T-helper 1 cell treated with Interleukin-12 subunit alpha and Interleukin-12 subunit beta and Interleukin-4 antibody, amounts not matched to agents 30 μg/mL and 1 μg/mL, for 36 hours (primary cell): Measurements from ENCODE around the gene HTR7.
"Not testable (repeated sequence)": the region's sequence is repeated elsewhere in the genome, so short reads cannot be mapped to it uniquely, and the experiment has no call there.

Experiments used
- H3K27ac Mint-ChIP-seq: one replicate; pipeline ENCODE4 v1.8.0; 2021; ENCODE audit warnings: mild to moderate bottlenecking, mixed read lengths
- H3K27me3 Mint-ChIP-seq: one replicate; pipeline ENCODE4 v1.8.0; 2021; ENCODE audit warnings: low read depth, mixed read lengths
- H3K36me3 Mint-ChIP-seq: one replicate; pipeline ENCODE4 v1.8.0; 2021; ENCODE audit warnings: low read depth, mixed read lengths
- H3K4me1 Mint-ChIP-seq: one replicate; pipeline ENCODE4 v1.8.0; 2021; ENCODE audit warnings: low read depth, mixed read lengths
- H3K4me3 Mint-ChIP-seq: one replicate; pipeline ENCODE4 v1.8.0; 2021; ENCODE audit warnings: mild to moderate bottlenecking, moderate library complexity, mixed read lengths
- H3K9me3 Mint-ChIP-seq: one replicate; pipeline ENCODE4 v1.8.0; 2021; ENCODE audit warnings: mixed read lengths

Gene HTR7

DNA sequence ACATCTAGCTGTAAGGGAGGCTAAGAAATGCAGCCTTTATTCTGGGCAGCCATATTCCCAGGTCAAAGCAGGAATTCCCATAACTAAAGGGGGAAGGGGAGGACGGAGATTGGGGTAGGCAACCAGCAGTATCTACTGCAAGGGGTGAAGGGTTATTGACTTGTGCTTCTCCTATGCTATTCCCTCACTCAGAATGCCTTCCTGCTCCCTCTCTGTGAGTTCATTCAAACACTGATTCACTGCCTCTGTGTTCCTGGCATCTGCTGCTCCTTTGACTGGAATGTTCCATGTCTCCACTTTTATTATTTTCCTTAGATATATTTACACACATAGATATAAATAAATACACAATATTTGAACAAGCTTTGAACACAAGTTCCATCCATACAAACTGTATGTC, 11.1 kb downstream of the HTR7 start:
- no peak overlapping the region for H3K27ac Mint-ChIP-seq
- H3K4me3 Mint-ChIP-seq: no peak overlapping the region
- peaks cover 6% of the 10 kb centered on the region for H3K36me3 Mint-ChIP-seq
- H3K9me3 Mint-ChIP-seq: peaks cover 11% of the 10 kb centered on the region
- peaks cover 19% of the 10 kb centered on the region for H3K27me3 Mint-ChIP-seq
- H3K4me1 Mint-ChIP-seq: peaks cover 2% of the 10 kb centered on the region

DNA sequence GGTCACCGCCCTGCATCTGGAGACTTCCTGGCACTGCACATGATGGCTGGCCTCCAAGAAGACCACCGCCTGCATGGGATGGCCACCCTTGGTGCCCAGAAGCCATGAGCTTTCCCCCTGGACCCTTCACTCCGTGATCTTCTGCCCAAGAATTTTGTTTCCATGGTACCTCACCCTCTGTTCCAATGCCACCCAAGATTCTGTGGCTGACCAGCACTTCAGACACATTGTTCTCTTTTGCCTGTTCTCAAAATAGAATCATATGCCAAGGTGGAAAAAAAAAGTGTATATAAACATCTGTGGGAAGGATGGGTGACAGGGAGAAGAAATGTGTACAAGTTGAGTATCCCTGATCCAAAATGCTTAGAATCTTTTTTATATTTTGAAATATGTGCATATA, 12.1 kb downstream of the HTR7 start:
- no peak overlapping the region for H3K27ac Mint-ChIP-seq

DNA sequence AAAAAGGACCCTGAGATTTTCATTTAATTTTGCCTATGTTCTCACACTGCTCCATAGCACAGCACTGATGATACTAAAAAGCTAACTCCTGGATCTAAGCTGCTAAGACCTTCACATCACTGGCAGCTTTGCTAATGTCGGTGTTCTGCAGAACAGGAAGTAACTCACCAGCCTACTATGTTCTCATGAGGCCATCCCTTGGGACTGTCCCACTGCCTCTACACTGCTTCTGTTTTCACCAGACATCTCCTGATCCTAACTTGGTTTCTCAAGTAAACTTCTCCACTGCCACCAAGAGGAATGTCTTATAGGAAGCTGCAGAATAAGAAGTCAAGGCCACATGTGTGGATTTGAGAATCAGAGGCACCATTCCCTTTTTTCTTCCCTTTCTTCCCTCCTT, 15.1 kb downstream of the HTR7 start:
- Mint-ChIP-seq H3K36me3 (no peaks in the 10 kb centered on the region), H3K4me1 (no peaks in the 10 kb centered on the region), H3K9me3 (no peaks in the 10 kb centered on the region), H3K27me3 (peaks cover 9% of the 10 kb centered on the region), H3K27ac (no peak overlapping the region), H3K4me3 (no peak overlapping the region)

More for the DNA sequence above, 12.1 kb downstream of the HTR7 start:
- peaks cover 2% of the 10 kb centered on the region for H3K4me1 Mint-ChIP-seq
- H3K4me3 Mint-ChIP-seq: no peak overlapping the region
- H3K36me3 Mint-ChIP-seq: peaks cover 4% of the 10 kb centered on the region
- H3K27me3 Mint-ChIP-seq: peaks cover 15% of the 10 kb centered on the region
- peaks cover 6% of the 10 kb centered on the region for H3K9me3 Mint-ChIP-seq

DNA sequence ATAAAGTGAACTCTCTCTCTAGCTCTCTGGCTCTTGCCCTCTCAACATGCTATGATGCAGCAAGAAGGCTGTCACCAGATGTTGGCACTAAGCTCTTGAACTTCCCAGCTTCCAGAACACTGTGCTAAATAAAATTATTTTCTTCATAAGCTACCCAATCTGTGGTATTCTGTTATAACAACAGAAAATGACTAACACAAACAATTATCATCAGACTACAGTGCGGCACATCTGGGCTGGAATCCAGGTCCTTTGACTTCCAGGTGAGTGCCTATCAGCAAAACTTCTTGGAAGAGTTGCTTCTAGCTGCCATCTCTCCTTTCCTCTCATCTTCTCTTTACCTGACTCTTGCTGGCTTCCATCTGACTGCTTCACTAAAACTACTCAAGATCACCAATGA, 20.4 kb downstream of the HTR7 start:
- Mint-ChIP-seq H3K27me3 (no peaks in the 10 kb centered on the region), H3K36me3 (no peaks in the 10 kb centered on the region), H3K4me3 (no peak overlapping the region), H3K9me3 (no peaks in the 10 kb centered on the region), H3K27ac (no peak overlapping the region), H3K4me1 (no peaks in the 10 kb centered on the region)

DNA sequence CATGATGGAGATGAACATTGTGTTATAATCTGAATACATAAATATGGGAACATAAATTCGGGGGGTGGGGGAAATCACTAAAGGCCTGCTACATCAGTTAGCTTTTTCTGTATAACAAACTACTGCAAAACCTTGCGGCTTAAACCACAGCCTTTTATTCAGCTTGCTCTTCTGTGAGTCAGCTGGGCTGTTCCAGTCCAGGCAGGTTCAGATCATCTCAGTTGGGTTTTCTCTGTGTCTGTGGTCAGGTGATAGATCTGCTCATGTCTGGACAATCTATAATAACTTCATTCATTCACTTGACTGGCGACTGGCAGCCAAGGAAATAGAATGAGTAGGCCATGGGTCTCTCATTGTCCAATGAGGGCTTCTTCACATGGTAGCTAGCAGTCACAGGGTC, 23.5 kb downstream of the HTR7 start:
- H3K27ac Mint-ChIP-seq: no peak overlapping the region

DNA sequence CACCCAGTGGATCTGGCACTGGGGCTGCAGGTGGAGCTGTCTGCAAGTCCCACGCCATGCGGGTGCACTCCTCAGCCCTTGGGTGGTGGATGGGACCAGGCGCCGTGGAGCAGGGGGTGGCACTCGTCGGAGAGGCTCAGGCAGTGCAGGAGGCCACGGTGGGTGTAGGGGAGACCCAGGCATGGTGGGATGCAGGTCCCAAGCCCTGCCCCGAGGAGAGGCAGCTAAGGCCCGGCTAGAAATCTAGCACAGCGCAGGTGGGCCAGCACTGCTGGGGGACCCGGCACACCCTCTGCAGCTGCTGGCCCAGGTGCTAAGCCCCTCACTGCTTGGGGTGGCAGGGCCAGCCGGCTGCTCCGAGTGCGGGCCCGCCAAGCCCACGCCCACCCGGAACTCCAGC, 25.7 kb downstream of the HTR7 start:
- Mint-ChIP-seq H3K36me3 (no peaks in the 10 kb centered on the region), H3K9me3 (no peaks in the 10 kb centered on the region), H3K4me1 (no peaks in the 10 kb centered on the region), H3K27me3 (peaks cover 16% of the 10 kb centered on the region), H3K27ac (no peak overlapping the region), H3K4me3 (no peak overlapping the region)

More for the DNA sequence above, 23.5 kb downstream of the HTR7 start:
- Mint-ChIP-seq H3K9me3 (no peaks in the 10 kb centered on the region), H3K4me3 (no peak overlapping the region), H3K4me1 (no peaks in the 10 kb centered on the region), H3K27me3 (peaks cover 4% of the 10 kb centered on the region), H3K36me3 (no peaks in the 10 kb centered on the region)

DNA sequence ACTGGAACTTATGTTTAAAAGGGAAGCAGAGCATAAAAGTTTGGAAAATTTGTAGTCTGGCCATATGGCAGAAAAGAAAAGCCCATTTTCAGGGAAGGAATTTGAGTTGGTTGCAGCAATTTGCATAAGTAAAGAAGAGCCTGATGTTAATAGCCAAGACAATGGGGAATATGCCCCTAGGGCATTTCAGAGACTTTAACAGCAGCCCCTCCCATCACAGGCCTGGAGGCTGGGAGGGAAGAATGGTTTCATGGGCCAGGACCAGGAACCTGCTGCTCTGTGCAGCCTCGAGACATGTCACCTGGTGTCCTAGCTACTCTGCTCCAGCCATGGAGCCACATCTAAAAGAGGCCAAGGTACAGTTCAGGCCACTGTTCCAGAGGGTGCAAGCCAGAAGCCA, 35.3 kb downstream of the HTR7 start:
- H3K9me3 Mint-ChIP-seq: no peaks in the 10 kb centered on the region
- H3K4me1 Mint-ChIP-seq: no peaks in the 10 kb centered on the region
- no peaks in the 10 kb centered on the region for H3K36me3 Mint-ChIP-seq
- H3K27me3 Mint-ChIP-seq: peaks cover 17% of the 10 kb centered on the region
- no peak overlapping the region for H3K27ac Mint-ChIP-seq
- no peak overlapping the region for H3K4me3 Mint-ChIP-seq

DNA sequence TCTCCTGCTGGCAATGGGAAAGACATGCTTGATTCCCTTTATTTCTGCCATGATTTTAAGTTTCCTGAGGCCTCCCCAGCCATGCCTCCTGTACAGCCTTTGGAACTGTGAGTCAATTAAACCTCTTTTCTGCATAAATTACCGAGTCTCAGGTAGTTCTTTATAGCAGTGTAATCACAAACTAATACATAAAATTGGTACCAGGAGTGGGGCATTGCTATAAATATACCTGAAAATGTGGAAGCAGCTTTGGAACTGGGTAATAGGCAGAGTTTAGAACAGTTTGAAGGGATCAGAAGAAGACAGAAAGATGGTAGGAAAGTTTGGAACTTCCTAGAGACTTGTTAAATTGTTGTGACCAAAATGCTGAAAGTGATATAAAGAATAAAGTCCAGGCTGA, 36.0 kb downstream of the HTR7 start:
- peaks cover 13% of the 10 kb centered on the region for H3K27me3 Mint-ChIP-seq
- H3K27ac Mint-ChIP-seq, H3K36me3 Mint-ChIP-seq, H3K4me3 Mint-ChIP-seq, H3K4me1 Mint-ChIP-seq, H3K9me3 Mint-ChIP-seq: not testable (repeated sequence)

DNA sequence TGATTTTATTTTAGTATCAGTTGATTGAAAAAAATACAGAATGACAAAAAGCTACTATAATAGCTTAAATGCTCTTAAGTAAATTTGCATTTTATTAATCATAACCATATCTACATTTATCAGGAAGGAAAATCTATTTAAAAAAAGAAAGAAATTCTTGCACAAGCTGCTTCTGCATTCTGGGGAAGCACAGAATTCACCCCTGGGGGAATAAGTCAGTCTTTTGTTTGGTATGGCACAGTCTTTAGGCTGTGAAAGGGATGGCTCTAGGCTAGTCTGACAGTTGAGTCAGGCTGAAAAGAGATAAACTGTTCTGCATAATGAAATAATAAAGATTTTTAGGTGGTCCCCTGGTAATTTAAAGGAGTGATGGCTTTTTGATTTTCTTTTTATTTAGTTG, 37.9 kb downstream of the HTR7 start:
- Mint-ChIP-seq H3K9me3 (no peaks in the 10 kb centered on the region), H3K36me3 (no peaks in the 10 kb centered on the region), H3K27ac (no peak overlapping the region), H3K4me1 (no peaks in the 10 kb centered on the region), H3K27me3 (peaks cover 4% of the 10 kb centered on the region), H3K4me3 (no peak overlapping the region)

DNA sequence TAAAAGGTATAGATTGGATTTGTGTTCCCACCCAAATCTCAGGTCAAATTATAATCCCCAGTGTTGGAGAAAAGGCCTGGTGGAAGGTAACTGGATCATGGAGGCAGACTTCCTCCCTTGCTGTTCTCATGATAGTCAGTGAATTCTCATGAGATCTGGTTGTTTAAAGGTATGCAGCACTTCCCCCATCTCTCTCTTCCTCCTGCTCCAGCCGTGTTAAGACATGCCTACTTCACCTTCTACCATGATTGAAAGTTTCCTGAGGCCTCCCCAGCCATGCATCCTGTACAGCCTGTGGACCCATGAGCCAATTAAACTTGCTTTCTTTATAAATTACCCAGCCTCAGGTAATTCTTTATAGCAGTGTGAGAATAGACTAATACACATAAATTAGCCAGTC, 39.1 kb downstream of the HTR7 start:
- Mint-ChIP-seq H3K9me3 (no peaks in the 10 kb centered on the region), H3K27me3 (peaks cover 4% of the 10 kb centered on the region), H3K4me3 (no peak overlapping the region), H3K4me1 (no peaks in the 10 kb centered on the region), H3K27ac (no peak overlapping the region), H3K36me3 (no peaks in the 10 kb centered on the region)

DNA sequence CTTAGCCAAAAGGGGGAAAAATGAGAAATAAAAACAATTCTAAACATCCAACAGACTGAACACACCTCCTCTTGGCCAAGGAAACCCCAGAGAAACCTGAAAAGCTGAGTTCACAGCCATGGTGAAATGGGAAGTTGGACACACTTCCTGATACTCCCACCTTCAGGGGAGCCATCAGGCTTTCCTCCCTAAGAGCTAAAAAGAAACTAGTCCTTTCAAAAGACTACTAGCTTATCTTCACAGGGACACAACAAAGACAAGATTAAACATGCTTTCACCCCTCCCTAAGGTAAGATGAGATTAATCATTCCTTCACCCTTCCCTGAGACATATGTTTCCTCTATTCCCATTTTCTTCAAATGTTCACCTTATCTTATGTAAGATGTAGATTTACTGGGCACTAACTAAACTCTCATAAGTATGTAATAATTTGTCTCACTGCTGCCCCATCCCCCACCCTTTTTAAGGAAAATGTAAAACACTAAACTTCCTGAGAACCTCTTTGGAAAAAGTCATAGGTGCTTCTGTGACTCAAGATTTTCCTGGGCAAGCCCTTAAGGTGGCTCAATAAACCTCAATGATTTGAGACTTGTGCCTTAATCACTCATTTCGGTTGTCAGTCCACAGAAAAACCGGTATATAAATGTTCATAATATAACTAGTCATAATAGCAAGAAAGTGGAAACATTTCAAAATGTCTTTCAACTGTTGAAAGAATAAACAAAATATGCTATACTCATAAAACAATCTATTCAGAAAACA, 40.5 kb downstream of the HTR7 start:
- H3K27ac Mint-ChIP-seq: no peak overlapping the region
- peaks cover 4% of the 10 kb centered on the region for H3K27me3 Mint-ChIP-seq
- H3K36me3 Mint-ChIP-seq: no peaks in the 10 kb centered on the region
- no peaks in the 10 kb centered on the region for H3K9me3 Mint-ChIP-seq
- no peak overlapping the region for H3K4me3 Mint-ChIP-seq
- H3K4me1 Mint-ChIP-seq: no peaks in the 10 kb centered on the region

DNA sequence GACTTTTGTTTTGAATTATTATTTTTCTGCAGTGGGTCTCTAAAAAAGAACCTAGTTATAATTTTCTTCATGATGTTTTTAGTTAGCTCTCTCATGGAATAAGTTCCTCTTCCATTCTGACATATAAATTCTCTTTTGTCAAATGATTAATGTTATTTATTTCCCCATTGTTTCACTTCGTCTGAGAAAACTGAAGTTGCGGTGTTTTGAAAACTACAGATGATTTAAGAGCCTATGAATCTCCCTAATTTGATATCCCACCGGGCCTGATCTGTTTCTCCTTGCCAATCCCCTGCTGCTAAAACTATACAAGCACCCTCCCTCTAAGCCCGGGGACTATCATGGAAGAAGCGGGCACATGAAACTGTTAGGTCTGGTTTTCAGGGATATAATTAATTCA, 41.4 kb downstream of the HTR7 start:
- H3K4me1 Mint-ChIP-seq: no peaks in the 10 kb centered on the region
- H3K36me3 Mint-ChIP-seq: no peaks in the 10 kb centered on the region
- H3K27ac Mint-ChIP-seq: no peak overlapping the region
- peaks cover 4% of the 10 kb centered on the region for H3K27me3 Mint-ChIP-seq
- no peaks in the 10 kb centered on the region for H3K9me3 Mint-ChIP-seq
- no peak overlapping the region for H3K4me3 Mint-ChIP-seq

DNA sequence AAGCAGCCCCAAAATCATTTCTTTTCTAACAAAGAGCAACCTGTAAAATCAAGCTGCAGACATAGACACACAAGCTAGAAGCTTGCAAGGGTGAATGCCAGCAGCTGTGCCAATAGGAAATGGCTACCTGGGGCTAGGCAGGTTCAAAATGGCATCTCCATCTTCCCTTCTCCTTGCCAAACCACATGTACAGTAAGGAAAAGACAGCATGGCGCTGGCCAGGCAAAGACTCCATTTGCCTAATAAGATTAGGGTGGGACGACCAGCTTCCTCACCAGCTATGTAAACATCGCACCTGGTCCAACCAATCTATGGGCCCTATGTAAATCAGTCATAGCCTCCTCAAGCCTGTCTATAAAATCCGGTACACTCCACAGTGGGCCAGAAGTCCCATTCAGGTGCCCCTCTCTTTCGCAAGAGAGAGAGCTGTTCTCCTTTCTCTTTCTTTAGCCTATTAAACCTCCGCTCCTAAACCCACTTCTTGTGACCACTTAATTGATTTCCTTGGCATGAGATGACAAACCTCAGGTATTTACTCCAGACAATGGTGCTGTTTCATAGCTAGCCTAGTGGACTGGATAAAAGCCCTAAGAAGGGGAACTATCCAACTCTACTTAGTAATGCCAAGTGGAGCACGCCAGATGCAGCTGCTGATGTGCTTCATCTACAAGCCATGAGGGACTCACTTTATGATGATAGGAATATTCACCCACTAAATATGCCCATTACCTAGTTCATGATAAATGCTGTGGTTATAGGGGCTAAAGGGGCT, 44.1 kb downstream of the HTR7 start:
- Mint-ChIP-seq H3K4me3 (no peak overlapping the region), H3K27ac (no peak overlapping the region), H3K9me3 (no peaks in the 10 kb centered on the region), H3K27me3 (no peaks in the 10 kb centered on the region), H3K4me1 (no peaks in the 10 kb centered on the region), H3K36me3 (no peaks in the 10 kb centered on the region)

DNA sequence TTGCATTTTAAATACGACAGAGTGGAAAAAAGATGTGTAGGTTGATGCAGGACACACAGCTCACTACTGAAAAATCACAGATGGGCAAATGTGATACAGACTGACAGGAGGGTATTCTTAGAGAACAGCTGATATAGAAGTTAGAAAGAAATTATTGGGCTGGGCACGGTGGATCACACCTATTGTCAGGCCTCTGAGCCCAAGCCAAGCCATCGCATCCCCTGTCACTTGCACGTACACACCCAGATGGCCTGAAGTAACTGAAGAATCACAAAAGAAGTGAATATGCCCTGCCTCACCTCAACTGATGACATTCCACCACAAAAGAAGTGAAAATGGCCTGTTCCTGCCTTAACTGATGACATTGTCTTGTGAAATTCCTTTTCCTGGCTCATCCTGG, 50.7 kb downstream of the HTR7 start:
- H3K4me3 Mint-ChIP-seq: not testable (repeated sequence)

DNA sequence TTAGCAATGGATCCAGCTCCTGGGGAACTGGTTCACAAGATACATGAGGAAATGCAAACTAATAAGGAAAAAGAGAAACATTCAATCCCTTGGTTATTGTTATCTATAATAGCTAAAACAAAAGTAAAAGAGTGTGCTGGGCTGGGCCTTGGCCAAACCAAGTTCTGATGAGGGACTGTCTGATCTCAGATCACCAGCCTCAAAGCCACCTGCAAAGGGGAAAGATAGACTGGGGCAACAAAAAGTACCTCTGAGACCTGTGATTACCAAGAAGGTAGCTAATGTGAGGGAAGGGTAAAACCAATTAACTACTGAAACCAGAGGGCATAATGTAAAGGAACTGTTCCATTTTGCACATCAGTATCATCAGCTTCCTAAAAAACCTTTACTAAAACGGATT, 51.2 kb downstream of the HTR7 start:
- H3K9me3 Mint-ChIP-seq: no peaks in the 10 kb centered on the region
- no peak overlapping the region for H3K4me3 Mint-ChIP-seq
- H3K27ac Mint-ChIP-seq: no peak overlapping the region
- no peaks in the 10 kb centered on the region for H3K4me1 Mint-ChIP-seq
- no peaks in the 10 kb centered on the region for H3K36me3 Mint-ChIP-seq
- peaks cover 13% of the 10 kb centered on the region for H3K27me3 Mint-ChIP-seq

More for the DNA sequence above, 50.7 kb downstream of the HTR7 start:
- not testable (repeated sequence) for H3K36me3 Mint-ChIP-seq, H3K4me1 Mint-ChIP-seq, H3K27me3 Mint-ChIP-seq, H3K9me3 Mint-ChIP-seq, H3K27ac Mint-ChIP-seq
